Kidney glomerular epithelial cell (primary cell): ENCODE results near the gene CADM1.
A peak's percentile ranks its signal among the peaks of the same experiment; 100 is the strongest.

Experiments
- DNase-seq: peaks from one replicate; lab custom pipeline; 2025; lab: John Stamatoyannopoulos, UW

CADM1 gene

GRCh38 chr11:115398333-115399080 is 105.7 kb downstream of the CADM1 start:
- DNase-seq: no peak

DNA sequence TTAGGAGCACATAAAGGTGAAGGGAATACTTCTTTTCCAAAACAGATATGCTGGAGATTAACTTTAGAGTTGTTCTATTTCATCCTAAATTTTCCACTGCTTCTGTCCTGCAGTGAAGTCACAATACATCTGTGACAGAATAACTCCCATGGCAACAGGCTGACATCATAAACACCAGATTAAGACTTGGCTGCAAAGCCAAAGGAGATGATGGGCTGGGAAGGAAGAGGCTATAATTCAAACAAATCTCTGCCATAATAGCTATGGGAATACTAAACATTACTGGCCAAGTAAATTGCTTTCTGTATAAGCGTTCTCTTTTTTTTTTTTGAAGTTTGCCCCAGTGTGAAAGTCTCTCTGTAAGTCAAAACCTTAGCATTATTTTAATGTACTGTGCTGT is 107.7 kb downstream of the CADM1 start:
- DNase-seq: no peak

- DNase-seq: no peak
These were observed 110.3 kb downstream of the CADM1 start for GRCh38 chr11:115393950-115394349.

DNA sequence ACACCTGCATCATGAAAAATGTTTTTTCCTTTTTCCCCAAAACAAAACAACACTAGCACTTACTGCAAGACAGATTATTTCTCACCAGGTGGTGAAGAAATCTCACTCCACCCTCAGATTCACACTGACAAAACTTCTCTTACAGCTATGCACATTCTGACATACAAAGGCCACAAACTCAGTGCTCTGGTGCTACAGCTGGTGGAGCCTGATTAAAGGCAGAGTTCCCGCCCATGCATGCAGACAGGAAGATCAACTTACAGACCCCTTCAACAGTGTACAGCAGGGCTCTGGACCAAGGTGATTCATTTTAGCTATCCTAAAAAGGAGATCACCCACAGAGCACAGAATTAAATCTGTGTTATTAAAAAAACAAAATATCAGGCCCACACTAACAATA is 112.6 kb downstream of the CADM1 start:
- DNase-seq: no peak

- DNase-seq: no peak
These were observed 113.1 kb downstream of the CADM1 start for GRCh38 chr11:115391160-115391559.

GRCh38 chr11:115390441-115390840 is 113.8 kb downstream of the CADM1 start:
- no peak for DNase-seq

DNA sequence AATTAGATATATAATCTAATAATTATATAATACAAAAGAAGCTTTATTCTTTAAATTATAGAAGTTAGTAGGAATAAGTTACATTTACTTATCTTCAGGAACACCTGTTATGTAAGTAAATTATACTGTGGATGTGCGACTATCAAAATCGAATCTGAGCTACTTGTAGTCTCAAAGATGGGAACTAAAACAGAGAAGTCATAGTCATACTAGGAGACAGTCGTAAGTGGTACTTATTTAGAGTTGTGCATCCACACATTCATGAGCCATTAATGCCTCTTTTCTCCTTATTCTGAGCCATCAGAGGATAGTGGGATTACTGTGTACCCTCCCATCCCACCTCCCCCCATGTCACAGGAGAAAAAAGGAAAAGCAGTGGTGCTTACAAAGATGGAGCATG is 114.4 kb downstream of the CADM1 start:
- DNase-seq: no peak

- DNase-seq: no peak
These were observed 119.0 kb downstream of the CADM1 start for GRCh38 chr11:115385226-115385625.

GRCh38 chr11:115384236-115384635 is 120.0 kb downstream of the CADM1 start:
- no peak for DNase-seq

GRCh38 chr11:115383431-115383830 is 120.8 kb downstream of the CADM1 start:
- no peak for DNase-seq

DNA sequence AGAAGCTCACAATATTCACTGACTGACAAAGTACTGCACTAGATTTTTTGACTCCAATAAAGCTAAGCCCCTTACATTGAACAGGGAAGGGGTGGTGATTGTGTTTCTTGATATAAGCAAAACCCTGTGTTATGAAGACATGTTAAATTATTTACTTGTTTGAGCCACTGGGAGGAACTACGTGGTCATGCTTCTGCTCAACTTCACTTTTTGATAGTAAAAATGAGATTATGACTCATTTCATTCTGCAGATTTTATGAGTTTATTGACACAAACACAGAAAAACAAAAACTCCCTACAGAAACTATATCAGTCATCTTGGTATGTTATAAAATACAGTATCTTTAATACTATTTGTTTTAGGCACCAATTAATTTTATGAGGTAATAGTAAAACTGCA is 124.7 kb downstream of the CADM1 start:
- no peak for DNase-seq

DNA sequence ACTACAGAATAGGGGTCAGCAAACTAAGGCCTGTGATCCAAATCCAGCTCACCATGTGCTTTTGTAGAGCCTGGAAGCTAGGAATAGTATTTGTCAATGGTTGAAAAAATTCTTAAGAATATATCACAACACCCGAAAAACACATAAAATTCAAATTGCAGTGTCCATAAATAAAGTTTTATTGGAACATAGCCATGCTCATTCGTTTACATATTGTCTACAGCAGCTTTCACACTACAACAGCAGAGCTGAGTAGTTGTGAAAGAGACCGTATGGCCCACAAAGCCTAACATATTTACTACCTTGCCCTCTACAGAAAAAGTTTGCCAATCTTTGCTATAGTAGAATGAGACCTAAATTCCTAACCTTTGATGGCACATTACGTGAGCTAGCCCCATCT is 125.7 kb downstream of the CADM1 start:
- DNase-seq: no peak

- peak; percentile 2 for DNase-seq
These were observed 126.3 kb downstream of the CADM1 start for GRCh38 chr11:115377882-115378296.

DNA sequence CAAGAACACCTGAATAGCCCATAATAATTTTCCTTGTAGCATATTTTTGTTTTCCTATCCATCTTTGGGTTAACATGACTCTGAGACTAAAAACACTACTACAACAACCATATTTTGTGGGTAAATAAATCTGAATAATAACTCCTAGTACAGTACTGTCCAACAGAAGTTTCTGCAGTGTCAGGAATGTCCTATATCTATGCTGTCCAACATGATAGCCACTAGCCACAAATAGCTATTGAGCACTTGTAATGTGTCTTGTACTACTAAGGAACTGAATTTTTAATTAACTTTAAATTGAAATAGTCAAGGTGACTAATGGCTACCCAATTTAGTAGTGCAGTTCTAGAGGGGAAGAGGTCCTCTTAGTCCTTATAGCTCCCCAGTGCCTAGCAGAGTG is 135.6 kb downstream of the CADM1 start:
- DNase-seq: no peak

GRCh38 chr11:115366826-115367225 is 137.4 kb downstream of the CADM1 start:
- no peak for DNase-seq

- DNase-seq: no peak
These were observed 138.3 kb downstream of the CADM1 start for GRCh38 chr11:115365907-115366306.

GRCh38 chr11:115364896-115365295 is 139.3 kb downstream of the CADM1 start:
- no peak for DNase-seq

GRCh38 chr11:115363921-115364320 is 140.3 kb downstream of the CADM1 start:
- DNase-seq: no peak

DNA sequence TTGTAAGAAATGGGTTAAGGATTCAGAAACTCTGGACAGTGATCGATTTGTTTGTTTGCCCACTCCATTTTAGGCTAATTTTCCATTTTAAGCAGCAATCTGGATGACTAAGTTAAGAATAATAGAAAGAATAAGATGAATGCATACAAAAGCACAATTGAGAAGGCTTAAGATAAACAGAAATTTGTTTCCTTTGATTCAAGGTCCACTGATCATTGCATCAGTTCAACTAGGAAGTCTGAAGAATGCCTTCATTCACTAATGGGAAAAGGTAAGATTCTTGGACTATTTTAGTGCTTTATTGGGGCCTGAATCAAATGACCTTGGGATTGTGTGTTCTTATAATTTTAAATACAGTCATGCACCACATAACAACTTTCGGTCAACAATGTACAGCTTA is 140.8 kb downstream of the CADM1 start:
- DNase-seq: peak; percentile 24

- DNase-seq: no peak
These were observed 141.2 kb downstream of the CADM1 start for GRCh38 chr11:115362997-115363396.

GRCh38 chr11:115361025-115361424 is 143.2 kb downstream of the CADM1 start:
- no peak for DNase-seq

DNA sequence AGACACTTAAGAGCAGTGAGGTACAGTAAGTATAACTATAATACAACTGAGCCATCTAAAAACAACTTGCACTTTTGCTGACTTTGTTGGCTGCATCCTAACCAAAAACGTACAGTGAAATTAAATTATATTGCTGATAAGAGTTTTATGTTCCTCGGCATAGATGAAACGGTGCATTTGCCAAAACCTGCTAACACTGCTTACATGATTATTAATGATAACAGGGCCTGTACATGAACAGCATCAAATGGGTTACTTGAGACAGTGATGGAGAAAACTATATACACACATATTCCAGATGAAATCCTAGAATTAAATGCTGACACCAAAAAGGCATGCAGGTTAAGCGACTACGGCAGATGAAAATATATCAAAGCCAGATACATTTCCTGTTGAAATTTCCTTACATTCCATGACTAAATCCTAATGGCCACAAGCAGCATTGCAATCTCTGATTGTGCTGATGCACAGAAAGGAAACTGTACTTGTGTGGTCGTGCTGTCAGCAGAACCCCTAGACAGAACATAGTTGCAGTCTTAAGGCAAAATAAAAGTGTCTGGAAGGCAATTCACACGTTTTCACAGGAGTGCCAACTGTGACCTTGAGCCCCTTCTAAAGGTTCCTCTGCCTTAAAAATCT is 143.9 kb downstream of the CADM1 start:
- DNase-seq: no peak

- DNase-seq: no peak
These were observed 147.1 kb downstream of the CADM1 start for GRCh38 chr11:115357066-115357465.
